ENCODE measurements around the gene PCGF1. TPM values are rescaled to one million over a fixed set of nuclear protein-coding genes. Genes with fewer than 3 reads are reported as not detected.

Gene PCGF1
- total and polyA plus RNA-seq, 2 of the 13 experiments (the other 11 are each of a cell fraction or from before 2014, with no cell fraction given): 20.4 to 22.6 TPM

- TF ChIP-seq ZNF691 (CRISPR knock-in tag; IDR thresholded peaks at IDR 0.05; ENCODE audit: borderline replicate concordance, low read depth) (peak; percentile 63; the same call in 1 of the 2 replicates), ZNF768 (CRISPR knock-in tag; IDR thresholded peaks at IDR 0.05) (peak; percentile 68), ZNF318 (CRISPR knock-in tag; IDR thresholded peaks at IDR 0.05) (no peak), ZNF124 (CRISPR knock-in tag; IDR thresholded peaks at IDR 0.05) (peak; percentile 33), TAF15 (IDR thresholded peaks at IDR 0.05; ENCODE audit: low read depth, low read length, poor library complexity, severe bottlenecking) (peak; percentile 55), NFYC (CRISPR knock-in tag; IDR thresholded peaks at IDR 0.05) (no peak), DMTF1 (CRISPR knock-in tag; IDR thresholded peaks at IDR 0.05) (0 out of 2 replicates have a peak, but pooled peaks have one; percentile 74), NR0B2 (CRISPR knock-in tag; IDR thresholded peaks at IDR 0.05) (peak; percentile 60), ISL2 (CRISPR knock-in tag; IDR thresholded peaks at IDR 0.05) (peak; percentile 54), PREB (CRISPR knock-in tag; IDR thresholded peaks at IDR 0.05) (peak; percentile 31; the same call in 1 of the 2 replicates), TAF1 (CRISPR knock-in tag; IDR thresholded peaks at IDR 0.05) (no peak; the same call in none of the 2 replicates), ZNF333 (CRISPR knock-in tag; IDR thresholded peaks at IDR 0.05; ENCODE audit: borderline replicate concordance) (peak; percentile 30)
Observed at GRCh38 chr2:74457549-74458131, 49.9 kb downstream of the PCGF1 start (continued).
